ENCODE measurements around the gene FPGT.
A peak's percentile ranks its signal among the peaks of the same experiment; 100 is the strongest.
"Not testable (repeated sequence)": the region's sequence is repeated elsewhere in the genome, so short reads cannot be mapped to it uniquely, and the experiment has no call there.

Gene FPGT

GRCh38 chr1:74174423-74174822 lies 23.6 kb upstream of the FPGT start:
- not testable (repeated sequence) for H3K9ac ChIP-seq (ENCODE audit: low read length); H3K9me3 ChIP-seq (ENCODE audit: insufficient read depth, low read depth, low read length); H4K91ac ChIP-seq (ENCODE audit: low read depth, low read length); H3K27me3 ChIP-seq (ENCODE audit: insufficient read depth, low read length); H2BK5ac ChIP-seq (ENCODE audit: low read depth, low read length, poor library complexity); H3K79me2 ChIP-seq (ENCODE audit: control insufficient read depth, insufficient read depth, low read length, poor library complexity); H2BK12ac ChIP-seq (ENCODE audit: low read length); H3K4ac ChIP-seq (ENCODE audit: low read depth, low read length); H2BK120ac ChIP-seq (ENCODE audit: insufficient read depth, low read length, poor library complexity); DNase-seq; H3K27ac ChIP-seq (ENCODE audit: low read depth, low read length); H2AK5ac ChIP-seq (ENCODE audit: low read length); H3K79me1 ChIP-seq (ENCODE audit: low read length); H3K4me1 ChIP-seq (ENCODE audit: control insufficient read depth in 1 of 2, insufficient read depth in 2 of 2, low read length in 2 of 2); H3K14ac ChIP-seq (ENCODE audit: low read length); H4K8ac ChIP-seq (ENCODE audit: low read depth, low read length); H3K4me2 ChIP-seq (ENCODE audit: low read length); H3K4me3 ChIP-seq (ENCODE audit: low read depth, low read length); H3K36me3 ChIP-seq (ENCODE audit: control insufficient read depth in 1 of 2, insufficient read depth in 2 of 2, low read length in 2 of 2); H4K12ac ChIP-seq (ENCODE audit: low read depth, low read length); H3K23ac ChIP-seq (ENCODE audit: low read length); H2AFZ ChIP-seq (ENCODE audit: insufficient read depth, low read length, poor library complexity); H3K18ac ChIP-seq (ENCODE audit: low read length)
- no CpG with 5 or more reads among the region's 1 CpG for WGBS (ENCODE audit: extremely low coverage, insufficient coverage, insufficient read length)

- Histone ChIP-seq H3K4me1 (ENCODE audit: control insufficient read depth in 1 of 2, insufficient read depth in 2 of 2, low read length in 2 of 2) (no peaks in the 10 kb centered on the region), H2BK12ac (ENCODE audit: low read length) (no peak overlapping the region), H4K91ac (ENCODE audit: low read depth, low read length) (no peak overlapping the region), H2AK5ac (ENCODE audit: low read length) (no peak overlapping the region), H3K4ac (ENCODE audit: low read depth, low read length) (no peak overlapping the region), H3K79me2 (ENCODE audit: control insufficient read depth, insufficient read depth, low read length, poor library complexity) (no peaks in the 10 kb centered on the region), H3K79me1 (ENCODE audit: low read length) (no peaks in the 10 kb centered on the region), H3K9ac (ENCODE audit: low read length) (no peak overlapping the region), H3K14ac (ENCODE audit: low read length) (no peak overlapping the region), H4K12ac (ENCODE audit: low read depth, low read length) (no peak overlapping the region), H3K36me3 (ENCODE audit: control insufficient read depth in 1 of 2, insufficient read depth in 2 of 2, low read length in 2 of 2) (no peaks in the 10 kb centered on the region), H3K4me3 (ENCODE audit: low read depth, low read length) (no peak overlapping the region), H3K23ac (ENCODE audit: low read length) (no peak overlapping the region), H2BK120ac (ENCODE audit: insufficient read depth, low read length, poor library complexity) (no peak overlapping the region), H2BK5ac (ENCODE audit: low read depth, low read length, poor library complexity) (no peak overlapping the region), H3K9me3 (ENCODE audit: insufficient read depth, low read depth, low read length) (no peaks in the 10 kb centered on the region), H3K27ac (ENCODE audit: low read depth, low read length) (no peak overlapping the region), H4K8ac (ENCODE audit: low read depth, low read length) (no peak overlapping the region), H3K18ac (ENCODE audit: low read length) (no peak overlapping the region), H3K4me2 (ENCODE audit: low read length) (no peak overlapping the region), H2AFZ (ENCODE audit: insufficient read depth, low read length, poor library complexity) (no peak overlapping the region), H3K27me3 (ENCODE audit: insufficient read depth, low read length) (no peaks in the 10 kb centered on the region)
- DNase-seq: peak; percentile 3 to 28
These were observed 17.6 kb upstream of the FPGT start for GRCh38 chr1:74180490-74180889.

GRCh38 chr1:74193908-74194307 lies 4.1 kb upstream of the FPGT start:
- H3K27ac ChIP-seq (ENCODE audit: low read depth, low read length): no peak overlapping the region
- H4K8ac ChIP-seq (ENCODE audit: low read depth, low read length): no peak overlapping the region
- no peak overlapping the region for H3K4me3 ChIP-seq (ENCODE audit: low read depth, low read length)
- peak; percentile 4 to 29 for DNase-seq
- no peak overlapping the region for H3K18ac ChIP-seq (ENCODE audit: low read length)
- H2BK12ac ChIP-seq (ENCODE audit: low read length): no peak overlapping the region
- H3K9me3 ChIP-seq (ENCODE audit: insufficient read depth, low read depth, low read length): peaks cover 1% of the 10 kb centered on the region
- no peak overlapping the region for H3K14ac ChIP-seq (ENCODE audit: low read length)
- H2AK5ac ChIP-seq (ENCODE audit: low read length): no peak overlapping the region
- peaks cover 2% of the 10 kb centered on the region in 2 experiments for H3K4me1 ChIP-seq (ENCODE audit: control insufficient read depth in 1 of 2, insufficient read depth in 2 of 2, low read length in 2 of 2)
- H4K91ac ChIP-seq (ENCODE audit: low read depth, low read length): no peak overlapping the region
- H4K12ac ChIP-seq (ENCODE audit: low read depth, low read length): no peak overlapping the region
- no peak overlapping the region for H2BK120ac ChIP-seq (ENCODE audit: insufficient read depth, low read length, poor library complexity)
- H3K79me1 ChIP-seq (ENCODE audit: low read length): peaks cover 5% of the 10 kb centered on the region
- H3K27me3 ChIP-seq (ENCODE audit: insufficient read depth, low read length): no peaks in the 10 kb centered on the region
- H3K4ac ChIP-seq (ENCODE audit: low read depth, low read length): no peak overlapping the region
- no peak overlapping the region for H3K4me2 ChIP-seq (ENCODE audit: low read length)
- H2BK5ac ChIP-seq (ENCODE audit: low read depth, low read length, poor library complexity): no peak overlapping the region
- no peaks in the 10 kb centered on the region for H3K36me3 ChIP-seq (ENCODE audit: control insufficient read depth in 1 of 2, insufficient read depth in 2 of 2, low read length in 2 of 2)
- H2AFZ ChIP-seq (ENCODE audit: insufficient read depth, low read length, poor library complexity): no peak overlapping the region
- no peak overlapping the region for H3K9ac ChIP-seq (ENCODE audit: low read length)
- no CpG with 5 or more reads among the region's 2 CpGs for WGBS (ENCODE audit: extremely low coverage, insufficient coverage, insufficient read length)
- H3K79me2 ChIP-seq (ENCODE audit: control insufficient read depth, insufficient read depth, low read length, poor library complexity): peaks cover 2% of the 10 kb centered on the region
- H3K23ac ChIP-seq (ENCODE audit: low read length): no peak overlapping the region

GRCh38 chr1:74195339-74195738 lies 2.7 kb upstream of the FPGT start:
- no peak overlapping the region for H2BK12ac ChIP-seq (ENCODE audit: low read length)
- no peak overlapping the region for H2AFZ ChIP-seq (ENCODE audit: insufficient read depth, low read length, poor library complexity)
- H3K4me2 ChIP-seq (ENCODE audit: low read length): no peak overlapping the region
- no peak overlapping the region for H3K4me3 ChIP-seq (ENCODE audit: low read depth, low read length)
- no peak overlapping the region for H2BK120ac ChIP-seq (ENCODE audit: insufficient read depth, low read length, poor library complexity)
- no peaks in the 10 kb centered on the region for H3K36me3 ChIP-seq (ENCODE audit: control insufficient read depth in 1 of 2, insufficient read depth in 2 of 2, low read length in 2 of 2)
- H3K9ac ChIP-seq (ENCODE audit: low read length): no peak overlapping the region
- H2AK5ac ChIP-seq (ENCODE audit: low read length): no peak overlapping the region
- H3K27ac ChIP-seq (ENCODE audit: low read depth, low read length): no peak overlapping the region
- H4K91ac ChIP-seq (ENCODE audit: low read depth, low read length): no peak overlapping the region
- H3K23ac ChIP-seq (ENCODE audit: low read length): no peak overlapping the region
- no peak overlapping the region for H3K14ac ChIP-seq (ENCODE audit: low read length)
- H4K12ac ChIP-seq (ENCODE audit: low read depth, low read length): no peak overlapping the region
- H3K18ac ChIP-seq (ENCODE audit: low read length): no peak overlapping the region
- H3K9me3 ChIP-seq (ENCODE audit: insufficient read depth, low read depth, low read length): peaks cover 1% of the 10 kb centered on the region
- H3K27me3 ChIP-seq (ENCODE audit: insufficient read depth, low read length): no peaks in the 10 kb centered on the region
- DNase-seq: no peak
- H3K4ac ChIP-seq (ENCODE audit: low read depth, low read length): no peak overlapping the region
- no peak overlapping the region for H4K8ac ChIP-seq (ENCODE audit: low read depth, low read length)
- H2BK5ac ChIP-seq (ENCODE audit: low read depth, low read length, poor library complexity): no peak overlapping the region
- peaks cover 5% of the 10 kb centered on the region for H3K79me1 ChIP-seq (ENCODE audit: low read length)
- H3K4me1 ChIP-seq (ENCODE audit: control insufficient read depth in 1 of 2, insufficient read depth in 2 of 2, low read length in 2 of 2): peaks cover 2% of the 10 kb centered on the region in 2 experiments
- peaks cover 2% of the 10 kb centered on the region for H3K79me2 ChIP-seq (ENCODE audit: control insufficient read depth, insufficient read depth, low read length, poor library complexity)

All from trophoblast cell (in vitro differentiated cells and primary cell).